Kidney epithelial cell (primary cell): Measurements from ENCODE around the gene CELF2. TPM values are rescaled to one million over a fixed set of nuclear protein-coding genes. Genes with fewer than 3 reads are reported as not detected.

Experiments used
- DNase-seq: peaks from one replicate; pipeline ENCODE4 v3.0.0-alpha.2; 2010; ENCODE audit warnings: low read depth
- H3K27me3 ChIP-seq: 2 replicates; pipeline ENCODE4 v1.6.0; 2011; ENCODE audit warnings: low read length; ENCODE audit not compliant: control insufficient read depth, insufficient read depth
- H3K36me3 ChIP-seq: 2 replicates; pipeline ENCODE4 v1.5.1; 2011; ENCODE audit warnings: low read length; ENCODE audit not compliant: control insufficient read depth, insufficient read depth
- H3K4me3 ChIP-seq: 2 replicates; pipeline ENCODE4 v1.5.1; 2011; ENCODE audit warnings: low read depth, mild to moderate bottlenecking, control low read depth, low read length
- CTCF ChIP-seq: IDR thresholded peaks from 2 replicates; pipeline ENCODE4 v1.5.1; 2011; ENCODE audit warnings: mild to moderate bottlenecking, moderate library complexity, low read length, control low read depth, inconsistent platforms; ENCODE audit not compliant: insufficient read depth, poor library complexity, severe bottlenecking
- total RNA-seq: library from RNA; depleted of rRNA; stranded (reverse); fragments of >200 nt; gene quantifications from 2 replicates; pipeline ENCODE4 v1.2.3, GENCODE V29; 2015

Gene CELF2
- total RNA-seq, 1 donor from 2014 or later = 15.2 TPM

- Histone ChIP-seq H3K36me3 (no peaks in the 10 kb centered on the region), H3K4me3 (no peak overlapping the region), H3K27me3 (no peaks in the 10 kb centered on the region)
- no peak for TF ChIP-seq CTCF
- DNase-seq = no peak
These were observed 69.7 kb downstream of the CELF2 start for GRCh38 chr10:11087372-11087771.

GRCh38 chr10:11088709-11089108 is 71.0 kb downstream of the CELF2 start:
- no peak for DNase-seq
- Histone ChIP-seq H3K4me3 (no peak overlapping the region), H3K36me3 (no peaks in the 10 kb centered on the region), H3K27me3 (no peaks in the 10 kb centered on the region)
- no peak for TF ChIP-seq CTCF

GRCh38 chr10:11089272-11089671 is 71.6 kb downstream of the CELF2 start:
- H3K27me3 ChIP-seq = no peaks in the 10 kb centered on the region
- H3K4me3 ChIP-seq = no peak overlapping the region
- DNase-seq = no peak
- no peak for TF ChIP-seq CTCF
- no peaks in the 10 kb centered on the region for H3K36me3 ChIP-seq

- DNase-seq = no peak
- Histone ChIP-seq H3K27me3 (no peaks in the 10 kb centered on the region), H3K4me3 (no peak overlapping the region), H3K36me3 (no peaks in the 10 kb centered on the region)
- TF ChIP-seq CTCF = no peak
These were observed 73.9 kb downstream of the CELF2 start for GRCh38 chr10:11091517-11092102.

- Histone ChIP-seq H3K27me3 (no peaks in the 10 kb centered on the region), H3K36me3 (no peaks in the 10 kb centered on the region), H3K4me3 (no peak overlapping the region)
- no peak for TF ChIP-seq CTCF
- DNase-seq = no peak
These were observed 76.4 kb downstream of the CELF2 start for GRCh38 chr10:11093771-11094736.
